Adrenal gland (tissue), 5 donors: ENCODE measurements around the gene PPP2R2C.

Experiments
- CTCF ChIP-seq, 6 experiments: fragments of 450-650 bp in 4 of 6; fragments of 200-600 bp in 2 of 6; sonication (generic) in 1 of 6; IDR thresholded peaks; 1 replicate in 5 of 6; 2 replicates in 1 of 6; pipeline versions ENCODE4 v1.5.1 to v1.8.0; 2016 to 2021; ENCODE audit warnings: antibody characterized with exemption in 6 of 6, mild to moderate bottlenecking in 2 of 6, moderate library complexity in 1 of 6
- POLR2A ChIP-seq, 2 donors: fragments of 450-650 bp; IDR thresholded peaks; one replicate each; pipeline ENCODE4 v1.6.1; 2017; ENCODE audit warnings: antibody characterized with exemption in 2 of 2, mild to moderate bottlenecking in 2 of 2, moderate library complexity in 1 of 2
- donor health status: DM: no; HTN: no; CAD: no.

DNA sequence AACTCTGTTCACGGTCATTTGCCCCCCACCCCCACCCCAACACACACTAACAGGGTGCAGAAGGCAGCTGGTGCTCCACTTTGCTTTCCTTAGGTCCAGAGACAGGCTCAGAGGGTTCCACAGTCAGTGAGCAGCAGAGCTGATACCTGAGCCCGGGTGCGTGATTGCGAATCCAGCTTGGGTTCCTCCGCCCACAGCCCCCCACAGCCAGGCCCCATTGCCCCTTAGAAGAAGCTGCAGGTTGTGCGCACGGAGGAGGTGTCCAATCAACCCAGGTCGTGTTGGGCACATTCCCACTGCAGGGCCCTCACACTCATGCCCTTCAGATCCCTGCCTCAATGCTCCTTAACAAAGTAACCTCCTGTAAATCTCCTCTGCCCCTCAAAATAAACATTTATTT is 117.8 kb downstream of the PPP2R2C start:
- no peak for TF ChIP-seq CTCF (IDR thresholded peaks at IDR 0.05)
- no peak for TF ChIP-seq POLR2A (IDR thresholded peaks at IDR 0.05)
